IMR-90 (cell line): ENCODE results near the gene LTBP1. TPM values are rescaled to one million over a fixed set of nuclear protein-coding genes. Genes with fewer than 3 reads are reported as not detected.

Source experiments
- ATAC-seq: fragments of 200-7000 bp; cut with Tn5 transposase; 2 replicates; pipeline ENCODE4 v1.9.1; 2020; ENCODE audit warnings: low read depth, mild to moderate bottlenecking, moderate library complexity
- BruUV-seq: library from RNA; stranded (reverse); fragments of 400-500 nt; replicated peaks from 2 replicates; lab custom pipeline; 2021; lab: Mats Ljungman, UMichigan
- CTCF ChIA-PET: fragments of 300-600 bp; formaldehyde crosslinking; extraction: SDS; loops from one replicate; lab custom pipeline; 2021; ENCODE audit warnings: antibody characterized with exemption; lab: Yijun Ruan, JAX
- POLR2A ChIA-PET: fragments of 300-600 bp; sonication (Branson Sonifier 250); formaldehyde crosslinking; loops from one replicate; lab custom pipeline; 2022; ENCODE audit warnings: antibody characterized with exemption; ENCODE audit not compliant: unreplicated experiment; lab: Charles Lee
- DNase-seq: peaks from one replicate; pipeline ENCODE4 v3.0.0; 2013
- H2AFZ ChIP-seq: replicated peaks from 2 replicates; pipeline ENCODE3; 2013; ENCODE audit warnings: low read length, mild to moderate bottlenecking; ENCODE audit not compliant: poor library complexity
- H2AK5ac ChIP-seq: 2 replicates; pipeline ENCODE4 v1.6.1; 2013; ENCODE audit warnings: low read depth, low read length, inconsistent platforms
- H2AK9ac ChIP-seq: replicated peaks from 2 replicates; pipeline ENCODE3; 2013; ENCODE audit warnings: mild to moderate bottlenecking, low read depth, low read length, moderate library complexity; ENCODE audit not compliant: poor library complexity
- H2BK120ac ChIP-seq: 2 replicates; pipeline ENCODE4 v1.6.1; 2013; ENCODE audit warnings: low read depth, low read length, inconsistent platforms
- H2BK15ac ChIP-seq: 3 replicates; pipeline ENCODE4 v1.6.1; 2013; ENCODE audit warnings: low read depth, low read length, inconsistent platforms
- H2BK20ac ChIP-seq: 2 replicates; pipeline ENCODE4 v1.6.1; 2013; ENCODE audit warnings: low read depth, mild to moderate bottlenecking, inconsistent platforms, low read length, moderate library complexity
- H2BK5ac ChIP-seq: 2 replicates; pipeline ENCODE4 v1.6.1; 2013; ENCODE audit warnings: mild to moderate bottlenecking, low read depth, low read length, inconsistent platforms; ENCODE audit not compliant: poor library complexity, severe bottlenecking
- H3K14ac ChIP-seq: replicated peaks from 2 replicates; pipeline ENCODE4 v1.6.1; 2013; ENCODE audit warnings: low read depth, low read length, inconsistent platforms
- H3K18ac ChIP-seq: 2 replicates; pipeline ENCODE4 v1.6.1; 2013; ENCODE audit warnings: low read depth, low read length, control low read depth
- H3K23ac ChIP-seq: 2 replicates; pipeline ENCODE4 v1.6.1; 2013; ENCODE audit warnings: low read depth, low read length, inconsistent platforms
- H3K27ac ChIP-seq: 2 replicates; pipeline ENCODE4 v1.5.1; 2013; ENCODE audit warnings: mild to moderate bottlenecking, control low read depth, low read length; ENCODE audit not compliant: insufficient read depth
- H3K27me3 ChIP-seq: 2 replicates; pipeline ENCODE4 v1.6.1; 2013; ENCODE audit warnings: low read length; ENCODE audit not compliant: control insufficient read depth, insufficient read depth
- H3K36me3 ChIP-seq: 2 replicates; pipeline ENCODE4 v1.6.1; 2013; ENCODE audit warnings: low read length, mixed read lengths; ENCODE audit not compliant: control insufficient read depth, insufficient read depth
- H3K4ac ChIP-seq: 2 replicates; pipeline ENCODE4 v1.6.1; 2013; ENCODE audit warnings: low read depth, low read length, inconsistent platforms
- H3K4me1 ChIP-seq: 2 replicates; pipeline ENCODE4 v1.6.1; 2013; ENCODE audit warnings: low read length, mixed read lengths; ENCODE audit not compliant: control insufficient read depth, insufficient read depth
- H3K4me2 ChIP-seq: 2 replicates; pipeline ENCODE4 v1.6.1; 2013; ENCODE audit warnings: low read depth, mild to moderate bottlenecking, control low read depth, low read length, moderate library complexity
- H3K4me3 ChIP-seq: 2 replicates; pipeline ENCODE4 v1.5.1; 2013; ENCODE audit warnings: low read depth, mild to moderate bottlenecking, control low read depth, low read length, moderate library complexity; ENCODE audit not compliant: insufficient read depth
- H3K56ac ChIP-seq: 2 replicates; pipeline ENCODE4 v1.6.1; 2013; ENCODE audit warnings: low read length, inconsistent platforms; ENCODE audit not compliant: insufficient read depth; ENCODE audit errors: extremely low read depth
- H3K79me1 ChIP-seq, 2 experiments: 2 replicates each; pipeline ENCODE4 v1.6.1; 2013; ENCODE audit warnings: low read length in 2 of 2, inconsistent platforms in 1 of 2, low read depth in 1 of 2
- H3K9ac ChIP-seq: 2 replicates; pipeline ENCODE4 v1.6.1; 2013; ENCODE audit warnings: low read depth, low read length, control low read depth
- H3K9me1 ChIP-seq: 2 replicates; pipeline ENCODE4 v1.6.1; 2013; ENCODE audit warnings: low read length, inconsistent platforms; ENCODE audit not compliant: insufficient read depth
- H3K9me3 ChIP-seq: 2 replicates; pipeline ENCODE4 v1.6.1; 2013; ENCODE audit warnings: low read length; ENCODE audit not compliant: control insufficient read depth, insufficient read depth
- H4K20me1 ChIP-seq: 2 replicates; pipeline ENCODE4 v1.6.1; 2013; ENCODE audit warnings: low read length, inconsistent platforms; ENCODE audit not compliant: insufficient read depth
- H4K5ac ChIP-seq: 2 replicates; pipeline ENCODE4 v1.6.1; 2013; ENCODE audit warnings: mild to moderate bottlenecking, low read depth, low read length, control low read depth
- H4K8ac ChIP-seq, 2 experiments: 2 replicates each; pipeline ENCODE4 v1.6.1; 2013; ENCODE audit warnings: low read depth in 2 of 2, low read length in 2 of 2, control low read depth in 1 of 2, inconsistent platforms in 1 of 2
- H4K91ac ChIP-seq: 2 replicates; pipeline ENCODE4 v1.6.1; 2013; ENCODE audit warnings: low read depth, low read length, inconsistent platforms; ENCODE audit not compliant: insufficient read depth
- BHLHE40 ChIP-seq: fragments of 150-350 bp; IDR thresholded peaks from 2 replicates; pipeline ENCODE4 v1.6.1; 2016; ENCODE audit warnings: mild to moderate bottlenecking, low read depth, low read length
- CEBPB ChIP-seq: IDR thresholded peaks from 2 replicates; pipeline ENCODE4 v1.6.1; 2012; ENCODE audit warnings: low read depth, low read length, improper control_type of control experiment
- ELK1 ChIP-seq: fragments of 150-350 bp; IDR thresholded peaks from 2 replicates; pipeline ENCODE4 v1.6.1; 2016; ENCODE audit warnings: low read depth, mild to moderate bottlenecking, low read length, moderate library complexity, borderline replicate concordance
- FOS ChIP-seq: fragments of 150-350 bp; IDR thresholded peaks from 2 replicates; pipeline ENCODE4 v1.6.1; 2016; ENCODE audit warnings: low read depth, low read length
- NFE2L2 ChIP-seq: fragments of 150-350 bp; IDR thresholded peaks from 2 replicates; pipeline ENCODE4 v1.6.1; 2016; ENCODE audit warnings: low read depth, mild to moderate bottlenecking, low read length
- POLR2A ChIP-seq: IDR thresholded peaks from 2 replicates; pipeline ENCODE4 v1.6.1; 2012; ENCODE audit warnings: mild to moderate bottlenecking, low read depth, low read length
- RAD21 ChIP-seq: IDR thresholded peaks from 2 replicates; pipeline ENCODE4 v1.6.1; 2012; ENCODE audit warnings: low read length, improper control_type of control experiment
- RFX5 ChIP-seq: IDR thresholded peaks from 2 replicates; pipeline ENCODE4 v1.8.0; 2012; ENCODE audit warnings: low read depth, mild to moderate bottlenecking, low read length, moderate library complexity
- SMC3 ChIP-seq: fragments of 150-350 bp; IDR thresholded peaks from 2 replicates; pipeline ENCODE4 v1.6.1; 2016; ENCODE audit warnings: low read depth, mild to moderate bottlenecking, antibody characterized with exemption, low read length, moderate library complexity
- WGBS, 2 experiments: methylation state at CpG; one replicate each; pipeline versions ENCODE4 v1.1.5 to v1.1.7; 2013; ENCODE audit warnings: missing lambda C conversion rate in 2 of 2; ENCODE audit not compliant: insufficient read length in 1 of 2; ENCODE audit errors: extremely low coverage in 2 of 2; 5-methylcytosine and 5-hydroxymethylcytosine counted together
- dilution Hi-C: fragments of 300-500 bp; cut with HindIII; formaldehyde crosslinking; loops from one replicate; pipeline ENCODE4 v1.14.3; 2018; ENCODE audit warnings: low sequenced_read_pairs; ENCODE audit not compliant: unreplicated experiment
- in situ Hi-C: fragments of 300-500 bp; cut with MboI; formaldehyde crosslinking; loops from 3 replicates; pipeline ENCODE4 v1.14.3; 2019; ENCODE audit warnings: low sequenced_read_pairs, inconsistent platforms, mixed read lengths
- intact Hi-C: fragments of 100-400 bp; cut with micrococcal nuclease; formaldehyde crosslinking; loops from 2 replicates; pipeline ENCODE4 v1.10.0; 2022
- polyA plus RNA-seq, 3 experiments: library from polyadenylated mRNA; depleted of rRNA; stranded (reverse); fragments of >200 nt; gene quantifications; 2 replicates each; pipeline ENCODE4 v1.2.3, GENCODE V29; 2012; ENCODE audit warnings: low replicate concordance in 1 of 3
- total RNA-seq: library from RNA; depleted of rRNA; stranded (reverse); fragments of >200 nt; gene quantifications from 2 replicates; pipeline ENCODE4 v1.2.3, GENCODE V29; 2012

The LTBP1 gene
- total and polyA plus RNA-seq, 2 of the 4 experiments (the other 2 are of a cell fraction), result 235 to 326 TPM

GRCh38 chr2:33437815-33438214, 491.1 kb downstream of the LTBP1 start:
- H4K20me1 ChIP-seq, result no peaks in the 10 kb centered on the region
- POLR2A ChIA-PET, result interaction anchor here (0.5 kb wide), 1 partner anchor 42 kb away, joined by 4 read pairs; no protein-coding TSS in a partner anchor
- H3K56ac ChIP-seq, result peak overlapping the region; percentile 62; the same call in 1 of the 2 replicates
- H3K4me1 ChIP-seq, result peaks cover 11% of the 10 kb centered on the region
- peak overlapping the region; percentile 74 for H4K91ac ChIP-seq
- H4K5ac ChIP-seq, result peak overlapping the region; percentile 83; the same call in 1 of the 2 replicates
- TF ChIP-seq FOS (no peak), SMC3 (no peak), ELK1 (no peak), RFX5 (no peak), POLR2A (no peak), CEBPB (no peak), RAD21 (no peak), NFE2L2 (no peak), BHLHE40 (no peak)
- no peaks in the 10 kb centered on the region for H3K9me3 ChIP-seq
- peaks cover 3% of the 10 kb centered on the region; the same call in 1 of the 2 replicates for H3K9me1 ChIP-seq
- no peak for ATAC-seq
- H3K27ac ChIP-seq, result peak overlapping the region; percentile 40; the same call in 1 of the 2 replicates
- H2AK9ac ChIP-seq, result no peak overlapping the region
- intact Hi-C loops, result loop anchor here (5.0 to 10.0 kb wide), 2 partner anchors 41 to 303 kb away; no protein-coding TSS in a partner anchor
- H3K4me3 ChIP-seq, result no peak overlapping the region
- H2BK120ac ChIP-seq, result peak overlapping the region; percentile 90
- WGBS, 2 experiments, result no CpG with 5 or more reads among the region's 2 CpGs
- peak overlapping the region; percentile 63 for H2BK5ac ChIP-seq
- in situ Hi-C loops, result no loop called here
- H3K14ac ChIP-seq, result peak overlapping the region; percentile 62
- peak overlapping the region; percentile 83; the same call in 1 of the 2 replicates for H3K23ac ChIP-seq
- no peaks in the 10 kb centered on the region for H3K27me3 ChIP-seq
- BruUV-seq, result no TSS peak
- H2AFZ ChIP-seq, result no peak overlapping the region
- peak overlapping the region; percentile 74 for H3K4ac ChIP-seq
- H3K4me2 ChIP-seq, result no peak overlapping the region
- H3K18ac ChIP-seq, result peak overlapping the region; percentile 83
- CTCF ChIA-PET, result interaction anchor here (0.6 to 1.0 kb wide), 3 partner anchors 38 to 146 kb away, joined by 3 to 4 read pairs (median 3); no protein-coding TSS in a partner anchor
- peak overlapping the region; percentile 65; the same call in 1 of the 2 replicates for H2AK5ac ChIP-seq
- peak overlapping the region; percentile 53; the same call in 1 of the 3 replicates for H2BK15ac ChIP-seq
- no peaks in the 10 kb centered on the region for H3K36me3 ChIP-seq
- H4K8ac ChIP-seq, result peak overlapping the region; percentile 33 to 80; a peak in 3 of 4 replicates
- peak overlapping the region; percentile 41; the same call in 1 of the 2 replicates for H3K9ac ChIP-seq
- no peaks in the 10 kb centered on the region for H3K79me1 ChIP-seq
- H2BK20ac ChIP-seq, result peak overlapping the region; percentile 87
- no peak for DNase-seq
- dilution Hi-C loops, result no loop called here
